Activated CD4-positive, alpha-beta T cell treated with anti-CD3 and anti-CD28 coated beads, Interleukin-2, amount 10 ng/mL, durations not matched to agents 7 days and 5 days (primary cell): ENCODE data around the gene LRRIQ3. TPM values are rescaled to one million over a fixed set of nuclear protein-coding genes. Genes with fewer than 3 reads are reported as not detected.

Experiments used
- total RNA-seq, 2 experiments: library from RNA; stranded (reverse); gene quantifications; one replicate each; pipeline ENCODE4 v1.2.3, GENCODE V29; 2021

Gene LRRIQ3
- total RNA-seq, 2 experiments from 2014 or later, result 1.3 to 1.5 TPM

Other genes starting within 250 kb of the LRRIQ3 start
- gene FPGT, start 66 bp upstream of the LRRIQ3 start, total RNA-seq, result 10 to 100 TPM in 1 of 2 experiments, 1 to 10 TPM in 1; 8.3 to 11.1 TPM
- under 1 TPM in 1 of 2 experiments, not detected in 1; 0.40 TPM for gene TNNI3K, start 37.2 kb upstream of the LRRIQ3 start, total RNA-seq